H1 (cell line): ENCODE results near the gene BIK.

Experiments used
- CEBPB ChIP-seq: IDR thresholded peaks from 2 replicates; pipeline ENCODE4 v1.6.1; 2012; ENCODE audit warnings: low read depth, low read length
- CTCF ChIP-seq, 3 experiments: IDR thresholded peaks; 1 replicate in 2 of 3; 2 replicates in 1 of 3; pipeline versions ENCODE4 v1.5.1 to v1.6.1; 2011; ENCODE audit warnings: low read length in 3 of 3, mild to moderate bottlenecking in 3 of 3, inconsistent platforms in 2 of 3, low read depth in 1 of 3, moderate library complexity in 1 of 3; ENCODE audit not compliant: insufficient read depth in 1 of 3; ENCODE audit errors: control extremely low read depth in 1 of 3
- MAFK ChIP-seq: IDR thresholded peaks from 2 replicates; pipeline ENCODE4 v1.6.1; 2012; ENCODE audit warnings: low read depth, mild to moderate bottlenecking, improper control_type of control experiment, low read length
- SIX5 ChIP-seq: IDR thresholded peaks from 2 replicates; pipeline ENCODE4 v1.6.1; 2011; ENCODE audit warnings: mild to moderate bottlenecking, low read depth, low read length
- SP1 ChIP-seq: IDR thresholded peaks from 2 replicates; pipeline ENCODE4 v1.6.1; 2011; ENCODE audit warnings: low read depth, low read length
- SUZ12 ChIP-seq: fragments of 200-600 bp; sonication (generic); IDR thresholded peaks from 2 replicates; pipeline ENCODE4 v1.6.1; 2012; ENCODE audit warnings: mild to moderate bottlenecking, inconsistent platforms, low read length, moderate library complexity, mixed read lengths

DNA sequence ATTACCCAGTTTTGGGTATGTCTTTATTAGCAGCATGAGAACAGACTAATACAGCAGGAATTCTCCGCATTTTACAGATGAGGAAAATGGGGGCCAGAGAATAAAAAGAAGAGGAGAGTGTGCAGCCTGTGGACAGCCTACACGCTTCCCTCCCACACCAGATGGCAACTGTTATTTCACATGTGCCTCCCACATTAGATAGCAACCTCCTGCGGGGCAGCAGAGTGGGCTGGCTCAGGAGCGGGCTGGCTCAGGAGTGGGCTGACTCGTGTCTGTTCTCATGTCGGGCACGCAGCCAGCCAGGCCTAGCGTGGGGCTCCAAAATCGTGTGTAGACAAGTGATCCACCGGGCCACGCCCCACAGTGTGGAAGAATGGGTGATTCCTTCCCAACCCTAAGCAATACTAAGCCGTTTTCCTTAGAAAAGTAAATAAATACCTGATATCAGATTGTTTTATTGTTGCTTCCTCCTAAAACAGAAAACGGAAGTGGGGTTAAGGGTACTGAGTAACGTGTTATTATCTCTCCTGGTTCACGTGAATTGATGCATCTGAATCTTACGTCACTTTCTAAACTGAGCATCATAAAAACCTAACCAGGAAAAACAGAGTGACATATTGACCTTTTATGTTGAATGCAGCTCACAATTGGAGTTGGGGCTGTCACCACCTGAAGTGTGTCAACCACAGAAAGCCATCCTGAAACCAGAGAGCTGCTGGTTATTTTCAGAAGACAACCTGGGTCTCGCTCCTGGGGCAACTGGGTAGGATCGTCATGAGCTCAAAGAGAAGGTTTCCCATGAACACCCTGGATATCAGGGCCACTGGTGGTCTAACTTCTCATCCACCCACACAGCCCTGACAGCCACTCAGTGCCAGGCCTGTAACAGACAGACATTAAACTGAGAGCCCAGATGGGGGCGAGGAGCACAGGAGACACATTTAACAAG is 24.6 kb upstream of the BIK start:
- TF ChIP-seq CEBPB, result no peak
- TF ChIP-seq SP1, result no peak
- no peak for TF ChIP-seq CTCF (IDR thresholded peaks at IDR 0.05; ENCODE audit: control extremely low read depth in 1 of 3, insufficient read depth in 1 of 3, low read depth in 1 of 3, low read length in 3 of 3)
- no peak for TF ChIP-seq MAFK
- TF ChIP-seq SUZ12, result no peak
- no peak for TF ChIP-seq SIX5
